SK-N-SH (cell line): ENCODE results near the gene SDK1. TPM values are rescaled to one million over a fixed set of nuclear protein-coding genes. Genes with fewer than 3 reads are reported as not detected.

Experiments
- CTCF ChIA-PET: fragments of 300-600, 350-600 bp; formaldehyde crosslinking; extraction: SDS; loops from one replicate; lab custom pipeline; 2021; lab: Yijun Ruan, JAX
- POLR2A ChIA-PET: fragments of 350-600 bp; sonication (Branson Sonifier 250); formaldehyde crosslinking; extraction: SDS; loops from one replicate; lab custom pipeline; 2020; ENCODE audit warnings: antibody characterized with exemption, inconsistent platforms; lab: Yijun Ruan, JAX
- DNase-seq: peaks from one replicate; pipeline ENCODE4 v3.0.0; 2012
- H2AFZ ChIP-seq: fragments of 200-600 bp; sonication (generic); 2 replicates; pipeline ENCODE4 v1.8.1; 2016; ENCODE audit warnings: antibody characterized with exemption, mild to moderate bottlenecking, low read depth
- H3F3A ChIP-seq: fragments of 200-600 bp; sonication (generic); replicated peaks from 2 replicates; pipeline ENCODE3; 2016; ENCODE audit warnings: antibody characterized with exemption, mild to moderate bottlenecking; ENCODE audit not compliant: insufficient read depth
- H3K27ac ChIP-seq, 2 experiments: fragments of 200-500 bp in 1 of 2; fragments of 200-600 bp in 1 of 2; sonication (Bioruptor generic) in 1 of 2; sonication (generic), shearing (Covaris generic) in 1 of 2; 2 replicates each; pipeline versions ENCODE4 v1.5.1 to v1.6.1; 2014 to 2016; ENCODE audit warnings: low read depth in 2 of 2, inconsistent platforms in 1 of 2, low read length in 1 of 2, mild to moderate bottlenecking in 1 of 2, mixed read lengths in 1 of 2
- H3K27me3 ChIP-seq: fragments of 200-600 bp; sonication (generic), shearing (Covaris generic); 2 replicates; pipeline ENCODE4 v1.6.1; 2016; ENCODE audit warnings: mixed run types; ENCODE audit not compliant: insufficient read depth
- H3K36me3 ChIP-seq, 2 experiments: fragments of 200-500 bp in 1 of 2; fragments of 200-600 bp in 1 of 2; sonication (Bioruptor generic) in 1 of 2; sonication (generic) in 1 of 2; replicated peaks in 1 of 2; 2 replicates each; pipeline versions ENCODE3 to v1.5.1; 2014 to 2016; ENCODE audit warnings: low read length in 1 of 2, mild to moderate bottlenecking in 1 of 2; ENCODE audit not compliant: insufficient read depth in 2 of 2, control insufficient read depth in 1 of 2
- H3K4me1 ChIP-seq, 2 experiments: fragments of 200-500 bp in 1 of 2; fragments of 200-600 bp in 1 of 2; sonication (Bioruptor generic) in 1 of 2; sonication (generic), shearing (Covaris generic) in 1 of 2; 2 replicates each; pipeline versions ENCODE4 v1.5.1 to v1.6.1; 2014 to 2016; ENCODE audit warnings: low read depth in 1 of 2, low read length in 1 of 2, mixed run types in 1 of 2; ENCODE audit not compliant: insufficient read depth in 2 of 2, control insufficient read depth in 1 of 2
- H3K4me2 ChIP-seq: fragments of 200-600 bp; sonication (generic), shearing (Covaris generic); 2 replicates; pipeline ENCODE4 v1.6.1; 2017; ENCODE audit warnings: mixed run types
- H3K4me3 ChIP-seq, 2 experiments: fragments of 200-500 bp in 1 of 2; fragments of 200-600 bp in 1 of 2; sonication (Bioruptor generic) in 1 of 2; sonication (generic), shearing (Covaris generic) in 1 of 2; 2 replicates each; pipeline versions ENCODE4 v1.5.1 to v1.8.1; 2014 to 2016; ENCODE audit warnings: low read depth in 2 of 2, inconsistent platforms in 1 of 2, low read length in 1 of 2, mild to moderate bottlenecking in 1 of 2, mixed read lengths in 1 of 2, moderate library complexity in 1 of 2
- H3K79me2 ChIP-seq: fragments of 200-600 bp; sonication (generic); 2 replicates; pipeline ENCODE4 v1.8.1; 2017; ENCODE audit warnings: mild to moderate bottlenecking; ENCODE audit not compliant: insufficient read depth
- H3K9ac ChIP-seq: fragments of 200-600 bp; sonication (generic); 2 replicates; pipeline ENCODE4 v1.6.1; 2017; ENCODE audit warnings: mixed run types
- H3K9me2 ChIP-seq: fragments of 200-600 bp; sonication (generic); 2 replicates; pipeline ENCODE4 v1.6.1; 2017; ENCODE audit warnings: mixed run types
- H3K9me3 ChIP-seq: fragments of 200-600 bp; sonication (generic); 2 replicates; pipeline ENCODE4 v1.6.1; 2017; ENCODE audit warnings: mixed run types, mild to moderate bottlenecking, moderate library complexity
- H4K20me1 ChIP-seq: fragments of 200-600 bp; sonication (generic); 2 replicates; pipeline ENCODE4 v1.6.1; 2017; ENCODE audit warnings: mild to moderate bottlenecking, mixed run types; ENCODE audit not compliant: insufficient read depth
- CHD2 ChIP-seq: fragments of 150-350 bp; IDR thresholded peaks from 2 replicates; pipeline ENCODE4 v1.6.1; 2018; ENCODE audit warnings: low read length; ENCODE audit not compliant: partially characterized antibody
- FOXM1 ChIP-seq: IDR thresholded peaks from 2 replicates; pipeline ENCODE4 v1.4.0; 2012; ENCODE audit warnings: low read depth, mild to moderate bottlenecking
- IRF3 ChIP-seq: fragments of 150-350 bp; IDR thresholded peaks from 2 replicates; pipeline ENCODE4 v1.6.1; 2016; ENCODE audit warnings: mild to moderate bottlenecking, low read depth, low read length
- JUND ChIP-seq: IDR thresholded peaks from 2 replicates; pipeline ENCODE4 v1.4.0; 2012
- MEF2A ChIP-seq: IDR thresholded peaks from 2 replicates; pipeline ENCODE4 v1.4.0; 2012; ENCODE audit warnings: low read depth, borderline replicate concordance
- NRF1 ChIP-seq: IDR thresholded peaks from 2 replicates; pipeline ENCODE4 v1.6.1; 2012; ENCODE audit warnings: low read depth, mild to moderate bottlenecking, low read length
- REST ChIP-seq: IDR thresholded peaks from 2 replicates; pipeline ENCODE4 v1.6.1; 2012; ENCODE audit warnings: mild to moderate bottlenecking, low read depth, low read length, moderate library complexity
- SIN3A ChIP-seq: IDR thresholded peaks from 2 replicates; pipeline ENCODE4 v1.6.1; 2012; ENCODE audit warnings: low read depth, mild to moderate bottlenecking, low read length, moderate library complexity, borderline replicate concordance
- TAF1 ChIP-seq: IDR thresholded peaks from 2 replicates; pipeline ENCODE4 v1.6.1; 2012; ENCODE audit warnings: low read depth, mild to moderate bottlenecking, low read length, moderate library complexity, borderline replicate concordance
- USF1 ChIP-seq: IDR thresholded peaks from 2 replicates; pipeline ENCODE4 v1.4.0; 2012; ENCODE audit warnings: low read depth, borderline replicate concordance
- USF2 ChIP-seq: fragments of 150-350 bp; IDR thresholded peaks from 2 replicates; pipeline ENCODE4 v1.6.1; 2017; ENCODE audit warnings: antibody characterized with exemption, low read length, low read depth, borderline replicate concordance
- ZBTB33 ChIP-seq: IDR thresholded peaks from 2 replicates; pipeline ENCODE4 v1.4.0; 2012; ENCODE audit warnings: low read depth, borderline replicate concordance
- WGBS: methylation state at CpG from one replicate; pipeline ENCODE4 v1.1.6; 2017; ENCODE audit warnings: low lambda C conversion rate; 5-methylcytosine and 5-hydroxymethylcytosine counted together
- polyA plus RNA-seq, 3 experiments: library from polyadenylated mRNA; depleted of rRNA; stranded (reverse); fragments of >200 nt; gene quantifications; 2 replicates each; pipeline ENCODE4 v1.2.3, GENCODE V29; 2012

Gene SDK1
- polyA plus RNA-seq, 1 of the 3 experiments (the other 2 are of a cell fraction) = 1.2 TPM

GRCh38 chr7:3356173-3356572, 55.1 kb downstream of the SDK1 start:
- H3K4me3 ChIP-seq = no peak overlapping the region
- no peaks in the 10 kb centered on the region for H3K9me2 ChIP-seq
- no peak for TF ChIP-seq JUND
- TF ChIP-seq REST = no peak
- TF ChIP-seq ZBTB33 = no peak
- no peak for TF ChIP-seq TAF1
- TF ChIP-seq USF1 = no peak
- TF ChIP-seq CHD2 = no peak
- TF ChIP-seq SIN3A = no peak
- TF ChIP-seq USF2 = no peak
- no peak for TF ChIP-seq IRF3
- TF ChIP-seq MEF2A = no peak
- no peak for TF ChIP-seq FOXM1
- TF ChIP-seq NRF1 = no peak
- H3K27me3 ChIP-seq = no peaks in the 10 kb centered on the region
- CTCF ChIA-PET = interaction anchor here (1.3 kb wide), 1 partner anchor 29 kb away, joined by 4 read pairs; no protein-coding TSS in a partner anchor
- H2AFZ ChIP-seq = no peak overlapping the region
- H4K20me1 ChIP-seq = no peaks in the 10 kb centered on the region
- no peaks in the 10 kb centered on the region for H3K9me3 ChIP-seq
- POLR2A ChIA-PET = no interaction called here
- WGBS = 75% methylated on average over 6 of the region's 6 CpGs
- no peaks in the 10 kb centered on the region for H3F3A ChIP-seq
- H3K4me2 ChIP-seq = no peak overlapping the region
- DNase-seq = no peak
- no peak overlapping the region for H3K27ac ChIP-seq
- no peaks in the 10 kb centered on the region for H3K36me3 ChIP-seq
- no peak overlapping the region for H3K9ac ChIP-seq
- H3K79me2 ChIP-seq = no peaks in the 10 kb centered on the region
- H3K4me1 ChIP-seq = no peaks in the 10 kb centered on the region
